Activated T-helper 17 cell treated with anti-CD3 and anti-CD28 coated beads, Interleukin-2, amount 50 U/mL, for 72 hours (primary cell): ENCODE measurements around the gene RBM45. TPM values are rescaled to one million over a fixed set of nuclear protein-coding genes. Genes with fewer than 3 reads are reported as not detected.

Experiments used
- ATAC-seq: fragments of 150-1000 bp; cut with Tn5 transposase; replicated peaks from 2 replicates; pipeline ENCODE4 v1.10.0; 2021; ENCODE audit warnings: mild to moderate bottlenecking, moderate library complexity
- H3K27ac Mint-ChIP-seq: one replicate; pipeline ENCODE4 v1.8.0; 2022; ENCODE audit warnings: mixed read lengths
- H3K27me3 Mint-ChIP-seq: one replicate; pipeline ENCODE4 v1.8.0; 2022; ENCODE audit warnings: mixed read lengths
- H3K36me3 Mint-ChIP-seq: one replicate; pipeline ENCODE4 v1.8.0; 2022; ENCODE audit warnings: low read depth, mild to moderate bottlenecking, mixed read lengths
- H3K4me1 Mint-ChIP-seq: one replicate; pipeline ENCODE4 v1.8.0; 2022; ENCODE audit warnings: mixed read lengths
- H3K4me3 Mint-ChIP-seq: one replicate; pipeline ENCODE4 v1.8.0; 2022; ENCODE audit warnings: mild to moderate bottlenecking, mixed read lengths
- H3K9me3 Mint-ChIP-seq: one replicate; pipeline ENCODE4 v1.8.0; 2022; ENCODE audit warnings: mixed read lengths
- total RNA-seq, 2 donors: library from RNA; stranded (reverse); gene quantifications; one replicate each; pipeline ENCODE4 v1.2.3, GENCODE V29; 2022

Gene RBM45
- total RNA-seq, 2 donors from 2014 or later: 5.7 to 13.4 TPM

- Mint-ChIP-seq H3K4me1 (peaks cover 4% of the 10 kb centered on the region), H3K4me3 (no peak overlapping the region), H3K9me3 (peaks cover 3% of the 10 kb centered on the region), H3K27ac (no peak overlapping the region), H3K36me3 (no peaks in the 10 kb centered on the region), H3K27me3 (peaks cover 18% of the 10 kb centered on the region)
- ATAC-seq: no peak
Measured at GRCh38 chr2:178160601-178161000, 48.4 kb downstream of the RBM45 start.

- peaks cover 4% of the 10 kb centered on the region for H3K4me1 Mint-ChIP-seq
- H3K27me3 Mint-ChIP-seq: peaks cover 14% of the 10 kb centered on the region
- H3K4me3 Mint-ChIP-seq: no peak overlapping the region
- no peaks in the 10 kb centered on the region for H3K9me3 Mint-ChIP-seq
- H3K27ac Mint-ChIP-seq: no peak overlapping the region
- ATAC-seq: no peak
- H3K36me3 Mint-ChIP-seq: no peaks in the 10 kb centered on the region
Measured at GRCh38 chr2:178163395-178163794, 51.2 kb downstream of the RBM45 start.

GRCh38 chr2:178163911-178164310 lies 51.7 kb downstream of the RBM45 start:
- no peaks in the 10 kb centered on the region for H3K9me3 Mint-ChIP-seq
- no peak overlapping the region for H3K4me3 Mint-ChIP-seq
- H3K27me3 Mint-ChIP-seq: peaks cover 14% of the 10 kb centered on the region

GRCh38 chr2:178173657-178174056 lies 61.4 kb downstream of the RBM45 start:
- Mint-ChIP-seq H3K4me1 (no peaks in the 10 kb centered on the region), H3K9me3 (no peaks in the 10 kb centered on the region), H3K36me3 (no peaks in the 10 kb centered on the region), H3K4me3 (no peak overlapping the region), H3K27ac (no peak overlapping the region), H3K27me3 (peaks cover 16% of the 10 kb centered on the region)
- ATAC-seq: no peak

More at GRCh38 chr2:178163911-178164310, 51.7 kb downstream of the RBM45 start:
- no peak for ATAC-seq
- H3K27ac Mint-ChIP-seq: no peak overlapping the region
- peaks cover 4% of the 10 kb centered on the region for H3K4me1 Mint-ChIP-seq
- no peaks in the 10 kb centered on the region for H3K36me3 Mint-ChIP-seq

GRCh38 chr2:178177066-178177679 lies 64.9 kb downstream of the RBM45 start:
- ATAC-seq: no peak
- H3K4me3 Mint-ChIP-seq: no peak overlapping the region
- H3K9me3 Mint-ChIP-seq: no peaks in the 10 kb centered on the region
- H3K36me3 Mint-ChIP-seq: no peaks in the 10 kb centered on the region
- H3K4me1 Mint-ChIP-seq: no peaks in the 10 kb centered on the region
- peaks cover 11% of the 10 kb centered on the region for H3K27me3 Mint-ChIP-seq
- no peak overlapping the region for H3K27ac Mint-ChIP-seq

Other genes starting within 250 kb of the RBM45 start
- under 1 TPM in 1 of 2 donors, not detected in 1; 0.08 TPM for gene PDE11A, start 39.7 kb upstream of the RBM45 start, total RNA-seq
- 1 to 10 TPM in 1 of 2 donors, under 1 TPM in 1; 0.77 to 1.0 TPM for gene OSBPL6, start 82.1 kb downstream of the RBM45 start, total RNA-seq